ENCODE data around the gene IQGAP1.

- TF ChIP-seq ETS1 (conservative IDR thresholded peaks at IDR 0.05; ENCODE audit: control insufficient read depth, low read depth, low read length), result no peak
- no peak for TF ChIP-seq RBFOX2 (IDR thresholded peaks at IDR 0.05; ENCODE audit: low read depth, low read length)
- TF ChIP-seq NFE2L1 (tag; IDR thresholded peaks at IDR 0.05; ENCODE audit: borderline replicate concordance, low read depth), result no peak
- no peak for TF ChIP-seq FUS (optimal IDR thresholded peaks at IDR 0.05; ENCODE audit: low read depth, low read length)
- TF ChIP-seq STAG1 (CRISPR knock-in tag; IDR thresholded peaks at IDR 0.05; ENCODE audit: borderline replicate concordance), result no peak
- TF ChIP-seq CEBPB (tag; IDR thresholded peaks at IDR 0.05), result no peak
- TF ChIP-seq KAT2B (IDR thresholded peaks at IDR 0.05; ENCODE audit: low read depth, low read length), result no peak
- no peak for TF ChIP-seq FOXJ2 (tag; IDR thresholded peaks at IDR 0.05)
- TF ChIP-seq CTCF (IDR thresholded peaks at IDR 0.05 in 2 of 3, conservative IDR thresholded peaks at IDR 0.05 in 1 of 3; ENCODE audit: insufficient read depth in 2 of 3, low read depth in 1 of 3, low read length in 3 of 3), result no peak
- no peak for TF ChIP-seq BACH1 (tag; IDR thresholded peaks at IDR 0.05)
- TF ChIP-seq SPI1 (IDR thresholded peaks at IDR 0.05; ENCODE audit: borderline replicate concordance, low read depth, low read length), result no peak
- no peak for TF ChIP-seq RNF2 (IDR thresholded peaks at IDR 0.05)
- no peak for TF ChIP-seq SMARCE1 (IDR thresholded peaks at IDR 0.05)
These were observed 72.2 kb downstream of the IQGAP1 start for GRCh38 chr15:90460142-90460824.
